ENCODE data around the gene KSR2. TPM values are rescaled to one million over a fixed set of nuclear protein-coding genes. Genes with fewer than 3 reads are reported as not detected.

The KSR2 gene
- total and polyA plus RNA-seq, 2 of the 4 experiments (the other 2 are of a cell fraction): not detected

DNA sequence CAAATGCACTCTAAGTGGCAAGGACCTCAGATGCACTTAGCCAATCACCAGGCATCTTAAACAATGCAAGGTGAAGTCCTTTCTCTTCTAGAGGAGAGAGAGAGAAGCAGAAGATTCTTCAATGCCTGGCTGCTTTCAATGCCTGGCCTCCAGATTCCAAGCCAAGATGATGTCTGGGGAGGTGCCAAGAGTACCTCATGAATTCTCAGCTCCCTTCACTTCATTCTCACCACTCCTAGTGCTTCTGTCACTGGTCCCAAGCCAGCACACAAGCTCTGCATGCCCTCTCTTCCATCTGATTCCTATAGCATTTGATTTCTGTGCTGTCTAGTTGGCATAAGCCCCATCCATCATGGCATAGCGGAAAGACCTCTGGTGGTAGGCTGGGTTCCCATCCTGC, 225.0 kb downstream of the KSR2 start:
- no peak overlapping the region for H2BK20ac ChIP-seq (ENCODE audit: low read depth, low read length)
- ATAC-seq (ENCODE audit: low read depth): no peak
- no peak overlapping the region for H2BK5ac ChIP-seq (ENCODE audit: low read depth, low read length, poor library complexity, severe bottlenecking)
- no peak overlapping the region for H4K8ac ChIP-seq (ENCODE audit: low read depth in 2 of 2, low read length in 2 of 2)
- no peaks in the 10 kb centered on the region for H3K4me1 ChIP-seq (ENCODE audit: control insufficient read depth, insufficient read depth, low read length)
- H3K36me3 ChIP-seq (ENCODE audit: control insufficient read depth, insufficient read depth, low read length): no peaks in the 10 kb centered on the region
- H2AK5ac ChIP-seq (ENCODE audit: low read depth, low read length): no peak overlapping the region
- H3K18ac ChIP-seq (ENCODE audit: low read depth, low read length): no peak overlapping the region
- in situ Hi-C loops (cut with MboI; ENCODE audit: low sequenced_read_pairs) (no loop called here), intact Hi-C loops (cut with micrococcal nuclease) (no loop called here), dilution Hi-C loops (cut with HindIII; ENCODE audit: low sequenced_read_pairs, unreplicated experiment) (no loop called here)
- H3K9ac ChIP-seq (ENCODE audit: low read depth, low read length): no peak overlapping the region
- H3K27ac ChIP-seq (ENCODE audit: insufficient read depth, low read length): no peak overlapping the region
- TF ChIP-seq NFE2L2 (IDR thresholded peaks at IDR 0.05; ENCODE audit: low read depth, low read length) (no peak), MAZ (IDR thresholded peaks at IDR 0.05; ENCODE audit: borderline replicate concordance, low read depth, low read length) (no peak)
- no peak overlapping the region for H4K5ac ChIP-seq (ENCODE audit: low read depth, low read length)
- H3K4me2 ChIP-seq (ENCODE audit: low read depth, low read length): no peak overlapping the region
- H3K23ac ChIP-seq (ENCODE audit: low read depth, low read length): no peak overlapping the region
- CTCF ChIA-PET: no interaction called here
- H3K4me3 ChIP-seq (ENCODE audit: insufficient read depth, low read depth, low read length): no peak overlapping the region
- H2BK15ac ChIP-seq (ENCODE audit: low read depth, low read length): no peak overlapping the region
- DNase-seq: no peak
- POLR2A ChIA-PET (ENCODE audit: unreplicated experiment): no interaction called here
- no peaks in the 10 kb centered on the region for H3K79me1 ChIP-seq (ENCODE audit: low read depth in 1 of 2, low read length in 2 of 2)
- H3K9me3 ChIP-seq (ENCODE audit: control insufficient read depth, insufficient read depth, low read length): peaks cover 16% of the 10 kb centered on the region
- H3K56ac ChIP-seq (ENCODE audit: extremely low read depth, insufficient read depth, low read length): no peak overlapping the region
- H3K9me1 ChIP-seq (ENCODE audit: insufficient read depth, low read length): no peaks in the 10 kb centered on the region
- H4K91ac ChIP-seq (ENCODE audit: insufficient read depth, low read depth, low read length): no peak overlapping the region
- H3K14ac ChIP-seq (replicated peaks; ENCODE audit: low read depth, low read length): no peak overlapping the region
- no peaks in the 10 kb centered on the region for H3K27me3 ChIP-seq (ENCODE audit: control insufficient read depth, insufficient read depth, low read length)
- no peak overlapping the region for H2AFZ ChIP-seq (replicated peaks; ENCODE audit: low read length, poor library complexity)
- H2AK9ac ChIP-seq (replicated peaks; ENCODE audit: low read depth, low read length, poor library complexity): no peak overlapping the region
- no peak overlapping the region for H2BK120ac ChIP-seq (ENCODE audit: low read depth, low read length)
- no TSS peak for BruUV-seq (replicated peaks)
- WGBS, 2 experiments (ENCODE audit: extremely low coverage in 2 of 2, insufficient read length in 1 of 2): no CpG with 5 or more reads among the region's 1 CpG
- no peaks in the 10 kb centered on the region for H4K20me1 ChIP-seq (ENCODE audit: insufficient read depth, low read length)
- H3K4ac ChIP-seq (ENCODE audit: low read depth, low read length): no peak overlapping the region

Measured in IMR-90 (cell line).